GM23338 (cell line): ENCODE results near the gene RORB. TPM values are rescaled to one million over a fixed set of nuclear protein-coding genes. Genes with fewer than 3 reads are reported as not detected.

ENCODE experiments used
- ATAC-seq: fragments of 200-7000 bp; cut with Tn5 transposase; 3 replicates; pipeline ENCODE4 v1.9.1; 2020
- DNase-seq: peaks from one replicate; pipeline ENCODE4 v3.0.0-alpha.2; 2015; ENCODE audit warnings: low spot score
- H2AFZ ChIP-seq: fragments of 200-600 bp; sonication (generic); 2 replicates; pipeline ENCODE4 v1.8.0; 2016; ENCODE audit warnings: antibody characterized with exemption, mild to moderate bottlenecking, moderate library complexity
- H3F3A ChIP-seq: fragments of 200-600 bp; sonication (generic); replicated peaks from 2 replicates; pipeline ENCODE4 v1.8.0; 2017; ENCODE audit warnings: antibody characterized with exemption, mixed run types, low read depth
- H3K27ac ChIP-seq: fragments of 200-600 bp; sonication (generic); 2 replicates; pipeline ENCODE4 v1.6.1; 2016; ENCODE audit warnings: low read depth
- H3K27me3 ChIP-seq: fragments of 200-600 bp; sonication (generic); 2 replicates; pipeline ENCODE4 v1.8.0; 2016; ENCODE audit warnings: mild to moderate bottlenecking, mixed run types, moderate library complexity; ENCODE audit not compliant: insufficient read depth
- H3K36me3 ChIP-seq: fragments of 200-600 bp; sonication (generic); 2 replicates; pipeline ENCODE4 v1.8.0; 2016; ENCODE audit warnings: mild to moderate bottlenecking; ENCODE audit not compliant: insufficient read depth
- H3K4me1 ChIP-seq: fragments of 200-600 bp; sonication (generic); 2 replicates; pipeline ENCODE4 v1.8.0; 2016; ENCODE audit warnings: mild to moderate bottlenecking, moderate library complexity; ENCODE audit not compliant: insufficient read depth
- H3K4me2 ChIP-seq: fragments of 200-600 bp; sonication (generic); 2 replicates; pipeline ENCODE4 v1.7.1; 2017; ENCODE audit warnings: mixed run types
- H3K4me3 ChIP-seq: fragments of 200-600 bp; sonication (generic); 2 replicates; pipeline ENCODE4 v1.6.1; 2016; ENCODE audit warnings: mixed run types
- H3K79me2 ChIP-seq: fragments of 200-600 bp; sonication (generic); replicated peaks from 2 replicates; pipeline ENCODE4 v1.8.0; 2017; ENCODE audit warnings: mild to moderate bottlenecking; ENCODE audit not compliant: insufficient read depth
- H3K9me2 ChIP-seq: fragments of 200-600 bp; sonication (generic); 2 replicates; pipeline ENCODE4 v1.8.0; 2017; ENCODE audit not compliant: insufficient read depth
- H4K20me1 ChIP-seq: fragments of 200-600 bp; sonication (generic); replicated peaks from 2 replicates; pipeline ENCODE4 v1.8.0; 2017; ENCODE audit warnings: mild to moderate bottlenecking; ENCODE audit not compliant: insufficient read depth
- H3K27ac Mint-ChIP-seq: 2 replicates; pipeline ENCODE4 v1.8.0; 2020; ENCODE audit warnings: inconsistent platforms, mild to moderate bottlenecking, moderate library complexity, mixed read lengths
- H3K27me3 Mint-ChIP-seq: 3 replicates; pipeline ENCODE4 v1.8.0; 2022; ENCODE audit warnings: low read depth, mild to moderate bottlenecking, moderate library complexity, mixed read lengths, inconsistent platforms; ENCODE audit not compliant: insufficient read depth, poor library complexity
- H3K36me3 Mint-ChIP-seq: 3 replicates; pipeline ENCODE4 v1.8.0; 2021; ENCODE audit warnings: low read depth, mild to moderate bottlenecking, inconsistent platforms, moderate library complexity, mixed read lengths
- H3K4me1 Mint-ChIP-seq: 3 replicates; pipeline ENCODE4 v1.8.0; 2020; ENCODE audit warnings: mild to moderate bottlenecking, inconsistent platforms, mixed read lengths
- H3K4me3 Mint-ChIP-seq: 3 replicates; pipeline ENCODE4 v1.8.0; 2021; ENCODE audit warnings: moderate library complexity, mild to moderate bottlenecking, inconsistent platforms, mixed read lengths
- H3K9me3 Mint-ChIP-seq: 3 replicates; pipeline ENCODE4 v1.8.0; 2020; ENCODE audit warnings: moderate library complexity, mild to moderate bottlenecking, inconsistent platforms, mixed read lengths
- CREB1 ChIP-seq: fragments of 250-450 bp; sonication (Bioruptor Pico); IDR thresholded peaks from 2 replicates; pipeline ENCODE4 v1.5.0; 2020; ENCODE audit warnings: low read depth, mild to moderate bottlenecking, moderate library complexity
- EZH2 ChIP-seq: fragments of 200-600 bp; sonication (generic); IDR thresholded peaks from one replicate; pipeline ENCODE4 v1.8.0; 2017; ENCODE audit warnings: antibody characterized with exemption, mild to moderate bottlenecking, low read depth; ENCODE audit not compliant: unreplicated experiment
- EZH2phosphoT487 ChIP-seq: fragments of 200-600 bp; sonication (generic); IDR thresholded peaks from one replicate; pipeline ENCODE4 v1.8.1; 2018; ENCODE audit warnings: antibody characterized with exemption; ENCODE audit not compliant: unreplicated experiment
- JUNB ChIP-seq: IDR thresholded peaks from one replicate; pipeline ENCODE4 v1.6.1; 2016; ENCODE audit warnings: antibody characterized with exemption; ENCODE audit not compliant: unreplicated experiment
- NANOG ChIP-seq: IDR thresholded peaks from 2 replicates; pipeline ENCODE4 v1.6.1; 2016; ENCODE audit warnings: antibody characterized with exemption, borderline replicate concordance
- POLR2AphosphoS5 ChIP-seq: IDR thresholded peaks from 2 replicates; pipeline ENCODE4 v1.6.1; 2016; ENCODE audit warnings: antibody characterized with exemption, low read depth
- STAT1 ChIP-seq: IDR thresholded peaks from one replicate; pipeline ENCODE4 v1.6.1; 2016; ENCODE audit warnings: antibody characterized with exemption; ENCODE audit not compliant: unreplicated experiment
- ZNF114 ChIP-seq: fragments of 250-450 bp; sonication (Bioruptor Pico); IDR thresholded peaks from 2 replicates; pipeline ENCODE4 v1.5.0; 2020; ENCODE audit warnings: mild to moderate bottlenecking, moderate library complexity
- ZNF331 ChIP-seq: fragments of 250-450 bp; sonication (Bioruptor Pico); IDR thresholded peaks from 2 replicates; pipeline ENCODE4 v1.5.0; 2020; ENCODE audit warnings: low read depth, mild to moderate bottlenecking, moderate library complexity
- polyA plus RNA-seq: library from polyadenylated mRNA; unstranded; fragments of >200 nt; fragmentation: Nextera tagmentation; extraction: Ambion mirVana; gene quantifications from 2 replicates; pipeline ENCODE4 v1.2.1, GENCODE V29; 2016
- total RNA-seq: library from RNA; depleted of rRNA; stranded (reverse); fragments of >200 nt; shearing (Covaris generic); gene quantifications from 2 replicates; pipeline ENCODE4 v1.2.3, GENCODE V29; 2014
- TF ChIP-seq, protein P1 (sequence below): IDR thresholded peaks from one replicate; pipeline ENCODE4 v1.6.1; 2018; ENCODE audit warnings: antibody characterized with exemption; ENCODE audit not compliant: unreplicated experiment
- TF ChIP-seq, protein P2 (sequence below), 2 experiments: fragments of 200-600 bp in 1 of 2; sonication (generic) in 1 of 2; conservative IDR thresholded peaks; 2 replicates each; pipeline versions ENCODE4 v1.5.1 to v1.6.1; 2016 to 2017; ENCODE audit warnings: antibody characterized with exemption in 2 of 2, low read depth in 2 of 2, mild to moderate bottlenecking in 2 of 2, moderate library complexity in 1 of 2
- TF ChIP-seq, protein P3 (sequence below): IDR thresholded peaks from 2 replicates; pipeline ENCODE4 v1.6.1; 2016; ENCODE audit warnings: antibody characterized with exemption
- TF ChIP-seq, protein P4 (sequence below): fragments of 250-450 bp; sonication (Bioruptor Pico); IDR thresholded peaks from 2 replicates; pipeline ENCODE4 v1.5.0; 2020; ENCODE audit warnings: mild to moderate bottlenecking, moderate library complexity

RORB gene
- total and polyA plus RNA-seq, 2 experiments from 2014 or later: 1.2 to 4.5 TPM

DNA sequence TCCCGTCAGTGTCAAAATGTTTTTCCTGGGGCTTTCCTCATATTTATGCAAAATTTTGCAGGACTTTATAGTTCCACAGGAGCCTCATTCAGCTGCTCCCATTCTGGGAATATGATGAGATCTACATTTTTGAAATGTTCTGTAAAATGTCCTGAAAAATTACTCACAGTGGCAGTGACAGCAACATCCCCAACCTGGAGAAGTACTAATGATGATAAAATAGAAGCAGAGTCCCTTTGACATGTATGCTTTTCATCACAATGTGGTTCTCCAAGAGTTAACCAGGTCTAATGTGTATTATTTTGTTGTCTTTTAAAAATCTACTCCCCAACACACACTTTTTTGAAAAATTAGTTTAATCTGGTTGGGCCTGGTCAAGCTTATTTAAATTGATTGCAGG lies 36.1 kb downstream of the RORB start:
- H3K27me3 ChIP-seq: no peaks in the 10 kb centered on the region
- H3K27ac Mint-ChIP-seq: no peak overlapping the region
- no peak overlapping the region for H3K4me2 ChIP-seq
- H3K4me3 ChIP-seq: no peak overlapping the region
- H3K4me1 ChIP-seq: no peaks in the 10 kb centered on the region
- H2AFZ ChIP-seq: no peak overlapping the region
- no peaks in the 10 kb centered on the region for H3K9me2 ChIP-seq
- H3K4me1 Mint-ChIP-seq: peaks cover 6% of the 10 kb centered on the region; the same call in 1 of the 3 replicates
- no peaks in the 10 kb centered on the region for H3F3A ChIP-seq
- ATAC-seq: no peak
- no peaks in the 10 kb centered on the region for H3K79me2 ChIP-seq
- no peaks in the 10 kb centered on the region for H3K36me3 Mint-ChIP-seq
- no peaks in the 10 kb centered on the region for H3K36me3 ChIP-seq
- H3K27ac ChIP-seq: no peak overlapping the region
- H3K9me3 Mint-ChIP-seq: no peaks in the 10 kb centered on the region
- TF ChIP-seq ZNF114 (CRISPR knock-in tag): no peak
- no peak for TF ChIP-seq POLR2AphosphoS5
- TF ChIP-seq, protein P1, sequence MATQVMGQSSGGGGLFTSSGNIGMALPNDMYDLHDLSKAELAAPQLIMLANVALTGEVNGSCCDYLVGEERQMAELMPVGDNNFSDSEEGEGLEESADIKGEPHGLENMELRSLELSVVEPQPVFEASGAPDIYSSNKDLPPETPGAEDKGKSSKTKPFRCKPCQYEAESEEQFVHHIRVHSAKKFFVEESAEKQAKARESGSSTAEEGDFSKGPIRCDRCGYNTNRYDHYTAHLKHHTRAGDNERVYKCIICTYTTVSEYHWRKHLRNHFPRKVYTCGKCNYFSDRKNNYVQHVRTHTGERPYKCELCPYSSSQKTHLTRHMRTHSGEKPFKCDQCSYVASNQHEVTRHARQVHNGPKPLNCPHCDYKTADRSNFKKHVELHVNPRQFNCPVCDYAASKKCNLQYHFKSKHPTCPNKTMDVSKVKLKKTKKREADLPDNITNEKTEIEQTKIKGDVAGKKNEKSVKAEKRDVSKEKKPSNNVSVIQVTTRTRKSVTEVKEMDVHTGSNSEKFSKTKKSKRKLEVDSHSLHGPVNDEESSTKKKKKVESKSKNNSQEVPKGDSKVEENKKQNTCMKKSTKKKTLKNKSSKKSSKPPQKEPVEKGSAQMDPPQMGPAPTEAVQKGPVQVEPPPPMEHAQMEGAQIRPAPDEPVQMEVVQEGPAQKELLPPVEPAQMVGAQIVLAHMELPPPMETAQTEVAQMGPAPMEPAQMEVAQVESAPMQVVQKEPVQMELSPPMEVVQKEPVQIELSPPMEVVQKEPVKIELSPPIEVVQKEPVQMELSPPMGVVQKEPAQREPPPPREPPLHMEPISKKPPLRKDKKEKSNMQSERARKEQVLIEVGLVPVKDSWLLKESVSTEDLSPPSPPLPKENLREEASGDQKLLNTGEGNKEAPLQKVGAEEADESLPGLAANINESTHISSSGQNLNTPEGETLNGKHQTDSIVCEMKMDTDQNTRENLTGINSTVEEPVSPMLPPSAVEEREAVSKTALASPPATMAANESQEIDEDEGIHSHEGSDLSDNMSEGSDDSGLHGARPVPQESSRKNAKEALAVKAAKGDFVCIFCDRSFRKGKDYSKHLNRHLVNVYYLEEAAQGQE: no peak
- TF ChIP-seq NANOG: no peak
- TF ChIP-seq ZNF331 (CRISPR knock-in tag): no peak
- TF ChIP-seq, protein P2, sequence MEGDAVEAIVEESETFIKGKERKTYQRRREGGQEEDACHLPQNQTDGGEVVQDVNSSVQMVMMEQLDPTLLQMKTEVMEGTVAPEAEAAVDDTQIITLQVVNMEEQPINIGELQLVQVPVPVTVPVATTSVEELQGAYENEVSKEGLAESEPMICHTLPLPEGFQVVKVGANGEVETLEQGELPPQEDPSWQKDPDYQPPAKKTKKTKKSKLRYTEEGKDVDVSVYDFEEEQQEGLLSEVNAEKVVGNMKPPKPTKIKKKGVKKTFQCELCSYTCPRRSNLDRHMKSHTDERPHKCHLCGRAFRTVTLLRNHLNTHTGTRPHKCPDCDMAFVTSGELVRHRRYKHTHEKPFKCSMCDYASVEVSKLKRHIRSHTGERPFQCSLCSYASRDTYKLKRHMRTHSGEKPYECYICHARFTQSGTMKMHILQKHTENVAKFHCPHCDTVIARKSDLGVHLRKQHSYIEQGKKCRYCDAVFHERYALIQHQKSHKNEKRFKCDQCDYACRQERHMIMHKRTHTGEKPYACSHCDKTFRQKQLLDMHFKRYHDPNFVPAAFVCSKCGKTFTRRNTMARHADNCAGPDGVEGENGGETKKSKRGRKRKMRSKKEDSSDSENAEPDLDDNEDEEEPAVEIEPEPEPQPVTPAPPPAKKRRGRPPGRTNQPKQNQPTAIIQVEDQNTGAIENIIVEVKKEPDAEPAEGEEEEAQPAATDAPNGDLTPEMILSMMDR (conservative IDR thresholded peaks at IDR 0.05; ENCODE audit: low read depth in 2 of 2): no peak
- TF ChIP-seq, protein P3, sequence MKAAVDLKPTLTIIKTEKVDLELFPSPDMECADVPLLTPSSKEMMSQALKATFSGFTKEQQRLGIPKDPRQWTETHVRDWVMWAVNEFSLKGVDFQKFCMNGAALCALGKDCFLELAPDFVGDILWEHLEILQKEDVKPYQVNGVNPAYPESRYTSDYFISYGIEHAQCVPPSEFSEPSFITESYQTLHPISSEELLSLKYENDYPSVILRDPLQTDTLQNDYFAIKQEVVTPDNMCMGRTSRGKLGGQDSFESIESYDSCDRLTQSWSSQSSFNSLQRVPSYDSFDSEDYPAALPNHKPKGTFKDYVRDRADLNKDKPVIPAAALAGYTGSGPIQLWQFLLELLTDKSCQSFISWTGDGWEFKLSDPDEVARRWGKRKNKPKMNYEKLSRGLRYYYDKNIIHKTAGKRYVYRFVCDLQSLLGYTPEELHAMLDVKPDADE: no peak
- no peak for TF ChIP-seq EZH2phosphoT487
- TF ChIP-seq CREB1 (CRISPR knock-in tag): no peak
- TF ChIP-seq JUNB: no peak
- no peak for TF ChIP-seq EZH2
- TF ChIP-seq STAT1: no peak
- TF ChIP-seq, protein P4, sequence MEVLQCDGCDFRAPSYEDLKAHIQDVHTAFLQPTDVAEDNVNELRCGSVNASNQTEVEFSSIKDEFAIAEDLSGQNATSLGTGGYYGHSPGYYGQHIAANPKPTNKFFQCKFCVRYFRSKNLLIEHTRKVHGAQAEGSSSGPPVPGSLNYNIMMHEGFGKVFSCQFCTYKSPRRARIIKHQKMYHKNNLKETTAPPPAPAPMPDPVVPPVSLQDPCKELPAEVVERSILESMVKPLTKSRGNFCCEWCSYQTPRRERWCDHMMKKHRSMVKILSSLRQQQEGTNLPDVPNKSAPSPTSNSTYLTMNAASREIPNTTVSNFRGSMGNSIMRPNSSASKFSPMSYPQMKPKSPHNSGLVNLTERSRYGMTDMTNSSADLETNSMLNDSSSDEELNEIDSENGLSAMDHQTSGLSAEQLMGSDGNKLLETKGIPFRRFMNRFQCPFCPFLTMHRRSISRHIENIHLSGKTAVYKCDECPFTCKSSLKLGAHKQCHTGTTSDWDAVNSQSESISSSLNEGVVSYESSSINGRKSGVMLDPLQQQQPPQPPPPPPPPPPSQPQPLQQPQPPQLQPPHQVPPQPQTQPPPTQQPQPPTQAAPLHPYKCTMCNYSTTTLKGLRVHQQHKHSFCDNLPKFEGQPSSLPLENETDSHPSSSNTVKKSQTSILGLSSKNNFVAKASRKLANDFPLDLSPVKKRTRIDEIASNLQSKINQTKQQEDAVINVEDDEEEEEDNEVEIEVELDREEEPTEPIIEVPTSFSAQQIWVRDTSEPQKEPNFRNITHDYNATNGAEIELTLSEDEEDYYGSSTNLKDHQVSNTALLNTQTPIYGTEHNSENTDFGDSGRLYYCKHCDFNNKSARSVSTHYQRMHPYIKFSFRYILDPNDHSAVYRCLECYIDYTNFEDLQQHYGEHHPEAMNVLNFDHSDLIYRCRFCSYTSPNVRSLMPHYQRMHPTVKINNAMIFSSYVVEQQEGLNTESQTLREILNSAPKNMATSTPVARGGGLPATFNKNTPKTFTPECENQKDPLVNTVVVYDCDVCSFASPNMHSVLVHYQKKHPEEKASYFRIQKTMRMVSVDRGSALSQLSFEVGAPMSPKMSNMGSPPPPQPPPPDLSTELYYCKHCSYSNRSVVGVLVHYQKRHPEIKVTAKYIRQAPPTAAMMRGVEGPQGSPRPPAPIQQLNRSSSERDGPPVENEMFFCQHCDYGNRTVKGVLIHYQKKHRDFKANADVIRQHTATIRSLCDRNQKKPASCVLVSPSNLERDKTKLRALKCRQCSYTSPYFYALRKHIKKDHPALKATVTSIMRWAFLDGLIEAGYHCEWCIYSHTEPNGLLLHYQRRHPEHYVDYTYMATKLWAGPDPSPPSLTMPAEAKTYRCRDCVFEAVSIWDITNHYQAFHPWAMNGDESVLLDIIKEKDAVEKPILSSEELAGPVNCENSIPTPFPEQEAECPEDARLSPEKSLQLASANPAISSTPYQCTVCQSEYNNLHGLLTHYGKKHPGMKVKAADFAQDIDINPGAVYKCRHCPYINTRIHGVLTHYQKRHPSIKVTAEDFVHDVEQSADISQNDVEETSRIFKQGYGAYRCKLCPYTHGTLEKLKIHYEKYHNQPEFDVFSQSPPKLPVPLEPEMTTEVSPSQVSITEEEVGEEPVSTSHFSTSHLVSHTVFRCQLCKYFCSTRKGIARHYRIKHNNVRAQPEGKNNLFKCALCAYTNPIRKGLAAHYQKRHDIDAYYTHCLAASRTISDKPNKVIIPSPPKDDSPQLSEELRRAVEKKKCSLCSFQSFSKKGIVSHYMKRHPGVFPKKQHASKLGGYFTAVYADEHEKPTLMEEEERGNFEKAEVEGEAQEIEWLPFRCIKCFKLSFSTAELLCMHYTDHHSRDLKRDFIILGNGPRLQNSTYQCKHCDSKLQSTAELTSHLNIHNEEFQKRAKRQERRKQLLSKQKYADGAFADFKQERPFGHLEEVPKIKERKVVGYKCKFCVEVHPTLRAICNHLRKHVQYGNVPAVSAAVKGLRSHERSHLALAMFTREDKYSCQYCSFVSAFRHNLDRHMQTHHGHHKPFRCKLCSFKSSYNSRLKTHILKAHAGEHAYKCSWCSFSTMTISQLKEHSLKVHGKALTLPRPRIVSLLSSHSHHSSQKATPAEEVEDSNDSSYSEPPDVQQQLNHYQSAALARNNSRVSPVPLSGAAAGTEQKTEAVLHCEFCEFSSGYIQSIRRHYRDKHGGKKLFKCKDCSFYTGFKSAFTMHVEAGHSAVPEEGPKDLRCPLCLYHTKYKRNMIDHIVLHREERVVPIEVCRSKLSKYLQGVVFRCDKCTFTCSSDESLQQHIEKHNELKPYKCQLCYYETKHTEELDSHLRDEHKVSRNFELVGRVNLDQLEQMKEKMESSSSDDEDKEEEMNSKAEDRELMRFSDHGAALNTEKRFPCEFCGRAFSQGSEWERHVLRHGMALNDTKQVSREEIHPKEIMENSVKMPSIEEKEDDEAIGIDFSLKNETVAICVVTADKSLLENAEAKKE (CRISPR knock-in tag): no peak
- no peak overlapping the region for H3K4me3 Mint-ChIP-seq
- no peak for DNase-seq
- no peaks in the 10 kb centered on the region for H3K27me3 Mint-ChIP-seq
- no peaks in the 10 kb centered on the region for H4K20me1 ChIP-seq
